Spleen (tissue), 7 donors: ENCODE results near the gene MECR.

Experiments
- POLR2AphosphoS5 ChIP-seq, 3 donors: sonication (generic); formaldehyde crosslinking; IDR thresholded peaks; one replicate each; pipeline ENCODE4 v1.5.1; 2017; ENCODE audit warnings: antibody characterized with exemption in 3 of 3
- TF ChIP-seq, protein P1 (sequence below), 11 experiments: fragments of 200-600 bp in 7 of 11; fragments of 450-650 bp in 4 of 11; sonication (generic) in 4 of 11; IDR thresholded peaks in 8 of 11; conservative IDR thresholded peaks in 3 of 11; 1 replicate in 7 of 11; 2 replicates in 4 of 11; pipeline versions ENCODE4 v1.4.0 to v1.8.0; 2016 to 2021; ENCODE audit warnings: antibody characterized with exemption in 11 of 11, inconsistent platforms in 4 of 11, mild to moderate bottlenecking in 1 of 11
- donor health status: DM: no; HTN: no; CAD: no; lungs with moderate emphysema.
- donor health status: DM: no; HTN: no; CAD: no.
- donor health status: DM: no; HTN: no; CAD: no.

DNA sequence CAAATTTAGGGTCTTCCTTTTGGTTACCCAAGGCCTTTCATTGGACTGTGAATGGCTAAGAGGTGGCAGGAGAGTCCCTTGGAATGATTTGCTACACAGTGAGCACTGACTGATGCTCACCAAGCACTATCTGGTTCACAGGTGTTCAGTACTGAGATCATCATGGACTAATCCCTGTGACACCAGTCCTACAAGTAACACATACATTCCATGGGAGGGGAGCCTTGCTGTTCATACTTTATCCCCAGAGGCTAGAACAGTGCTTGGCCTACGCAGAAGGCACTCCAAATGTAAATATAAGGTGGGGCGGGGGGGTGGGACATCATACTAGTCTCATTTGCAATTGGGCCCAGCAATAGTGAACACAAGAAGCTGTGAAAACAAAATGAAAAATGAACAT lies 86.6 kb downstream of the MECR start:
- no peak for TF ChIP-seq POLR2AphosphoS5 (IDR thresholded peaks at IDR 0.05)
- TF ChIP-seq, protein P1, sequence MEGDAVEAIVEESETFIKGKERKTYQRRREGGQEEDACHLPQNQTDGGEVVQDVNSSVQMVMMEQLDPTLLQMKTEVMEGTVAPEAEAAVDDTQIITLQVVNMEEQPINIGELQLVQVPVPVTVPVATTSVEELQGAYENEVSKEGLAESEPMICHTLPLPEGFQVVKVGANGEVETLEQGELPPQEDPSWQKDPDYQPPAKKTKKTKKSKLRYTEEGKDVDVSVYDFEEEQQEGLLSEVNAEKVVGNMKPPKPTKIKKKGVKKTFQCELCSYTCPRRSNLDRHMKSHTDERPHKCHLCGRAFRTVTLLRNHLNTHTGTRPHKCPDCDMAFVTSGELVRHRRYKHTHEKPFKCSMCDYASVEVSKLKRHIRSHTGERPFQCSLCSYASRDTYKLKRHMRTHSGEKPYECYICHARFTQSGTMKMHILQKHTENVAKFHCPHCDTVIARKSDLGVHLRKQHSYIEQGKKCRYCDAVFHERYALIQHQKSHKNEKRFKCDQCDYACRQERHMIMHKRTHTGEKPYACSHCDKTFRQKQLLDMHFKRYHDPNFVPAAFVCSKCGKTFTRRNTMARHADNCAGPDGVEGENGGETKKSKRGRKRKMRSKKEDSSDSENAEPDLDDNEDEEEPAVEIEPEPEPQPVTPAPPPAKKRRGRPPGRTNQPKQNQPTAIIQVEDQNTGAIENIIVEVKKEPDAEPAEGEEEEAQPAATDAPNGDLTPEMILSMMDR (IDR thresholded peaks at IDR 0.05 in 8 of 11, conservative IDR thresholded peaks at IDR 0.05 in 3 of 11) = no peak
